IgD-negative memory B cell (primary cell): ENCODE data around the gene FAM163A. TPM values are rescaled to one million over a fixed set of nuclear protein-coding genes. Genes with fewer than 3 reads are reported as not detected.
"Not testable (repeated sequence)": the region's sequence is repeated elsewhere in the genome, so short reads cannot be mapped to it uniquely, and the experiment has no call there.

Experiments
- H3K27ac Mint-ChIP-seq, 3 donors: one replicate each; pipeline ENCODE4 v1.8.0; 2020 to 2022; ENCODE audit warnings: mild to moderate bottlenecking in 3 of 3, mixed read lengths in 3 of 3, moderate library complexity in 1 of 3
- H3K27me3 Mint-ChIP-seq: one replicate; pipeline ENCODE4 v1.8.0; 2021; ENCODE audit warnings: mixed read lengths
- H3K36me3 Mint-ChIP-seq: one replicate; pipeline ENCODE4 v1.8.0; 2020; ENCODE audit warnings: mild to moderate bottlenecking, mixed read lengths
- H3K4me1 Mint-ChIP-seq, 3 donors: one replicate each; pipeline ENCODE4 v1.8.0; 2020 to 2022; ENCODE audit warnings: mixed read lengths in 3 of 3, mild to moderate bottlenecking in 1 of 3
- H3K4me3 Mint-ChIP-seq, 4 donors: one replicate each; pipeline ENCODE4 v1.8.0; 2020 to 2022; ENCODE audit warnings: mild to moderate bottlenecking in 4 of 4, mixed read lengths in 4 of 4, moderate library complexity in 3 of 4
- H3K9me3 Mint-ChIP-seq, 3 donors: one replicate each; pipeline ENCODE4 v1.8.0; 2020 to 2021; ENCODE audit warnings: mixed read lengths in 3 of 3, mild to moderate bottlenecking in 1 of 3
- polyA plus RNA-seq: library from polyadenylated mRNA; unstranded; fragments of 300-500 nt; fragmentation: Illumina TruSeq; gene quantifications from one replicate; pipeline ENCODE4 v1.2.3, GENCODE V29; 2021

The FAM163A gene
- polyA plus RNA-seq: not detected

GRCh38 chr1:179742717-179743678 is at the start of gene FAM163A:
Gene FAM163A (plus strand): TSS chr1:179743291. CDS start chr1:179813098, 69,807 bp downstream.
- Mint-ChIP-seq H3K4me3 (peak within 1 kb of the TSS in 3 of 4 donors; percentile 5 to 81 (median 61)), H3K27ac (no peak within 1 kb of the TSS), H3K4me1 (peaks cover 3 to 8% (median 6%) of the 10 kb centered on the region in 3 donors), H3K9me3 (peaks cover 0 to 14% (median 4%) of the 10 kb centered on the region in 3 donors), H3K27me3 (peaks cover 42% of the 10 kb centered on the region), H3K36me3 (no peaks in the 10 kb centered on the region)

- not testable (repeated sequence) for H3K36me3 Mint-ChIP-seq
- H3K27me3 Mint-ChIP-seq: peaks cover 14% of the 10 kb centered on the region
Observed at GRCh38 chr1:179694530-179694929, 48.6 kb upstream of the FAM163A start.

GRCh38 chr1:179702946-179703539 is 40.0 kb upstream of the FAM163A start:
- Mint-ChIP-seq H3K27me3 (peaks cover 2% of the 10 kb centered on the region), H3K36me3 (no peaks in the 10 kb centered on the region), H3K4me1 (no peaks in the 10 kb centered on the region), H3K27ac (no peak overlapping the region), H3K4me3 (no peak overlapping the region), H3K9me3 (peaks cover 0 to 4% (median 2%) of the 10 kb centered on the region in 3 donors)

More at GRCh38 chr1:179694530-179694929, 48.6 kb upstream of the FAM163A start:
- not testable (repeated sequence) for H3K9me3 Mint-ChIP-seq, H3K27ac Mint-ChIP-seq, H3K4me3 Mint-ChIP-seq, H3K4me1 Mint-ChIP-seq

- peaks cover 0 to 3% (median 0%) of the 10 kb centered on the region in 3 donors for H3K4me1 Mint-ChIP-seq
- H3K36me3 Mint-ChIP-seq: no peaks in the 10 kb centered on the region
- H3K27ac Mint-ChIP-seq: no peak overlapping the region
- H3K9me3 Mint-ChIP-seq: no peaks in the 10 kb centered on the region
- H3K4me3 Mint-ChIP-seq: no peak overlapping the region
- H3K27me3 Mint-ChIP-seq: peaks cover 7% of the 10 kb centered on the region
Observed at GRCh38 chr1:179706339-179706941, 36.7 kb upstream of the FAM163A start.

- Mint-ChIP-seq H3K9me3 (peaks cover 0 to 4% (median 4%) of the 10 kb centered on the region in 3 donors), H3K36me3 (peaks cover 3% of the 10 kb centered on the region), H3K27ac (no peak overlapping the region), H3K4me1 (peaks cover 0 to 3% (median 0%) of the 10 kb centered on the region in 3 donors), H3K4me3 (no peak overlapping the region), H3K27me3 (peaks cover 8% of the 10 kb centered on the region)
Observed at GRCh38 chr1:179707406-179707805, 35.7 kb upstream of the FAM163A start.

- Mint-ChIP-seq H3K27ac (no peak overlapping the region), H3K27me3 (peaks cover 8% of the 10 kb centered on the region), H3K9me3 (peaks cover 2 to 12% (median 8%) of the 10 kb centered on the region in 3 donors), H3K4me3 (no peak overlapping the region), H3K36me3 (peaks cover 3% of the 10 kb centered on the region), H3K4me1 (peaks cover 0 to 3% (median 0%) of the 10 kb centered on the region in 3 donors)
Observed at GRCh38 chr1:179708434-179709195, 34.5 kb upstream of the FAM163A start.

GRCh38 chr1:179709841-179710329 is 33.2 kb upstream of the FAM163A start:
- Mint-ChIP-seq H3K9me3 (peaks cover 5 to 23% (median 15%) of the 10 kb centered on the region in 3 donors), H3K27me3 (peaks cover 8% of the 10 kb centered on the region), H3K36me3 (peaks cover 3% of the 10 kb centered on the region), H3K4me3 (no peak overlapping the region), H3K4me1 (peaks cover 0 to 3% (median 0%) of the 10 kb centered on the region in 3 donors), H3K27ac (no peak overlapping the region)

GRCh38 chr1:179714159-179714558 is 28.9 kb upstream of the FAM163A start:
- peaks cover 0 to 3% (median 0%) of the 10 kb centered on the region in 3 donors for H3K4me1 Mint-ChIP-seq
- peaks cover 5% of the 10 kb centered on the region for H3K36me3 Mint-ChIP-seq
- no peak overlapping the region for H3K4me3 Mint-ChIP-seq
- no peak overlapping the region for H3K27ac Mint-ChIP-seq
- peaks cover 8% of the 10 kb centered on the region for H3K27me3 Mint-ChIP-seq
- peaks cover 15 to 63% (median 36%) of the 10 kb centered on the region in 3 donors for H3K9me3 Mint-ChIP-seq

GRCh38 chr1:179714623-179715022 is 28.5 kb upstream of the FAM163A start:
- Mint-ChIP-seq H3K27me3 (peaks cover 8% of the 10 kb centered on the region), H3K4me3 (no peak overlapping the region), H3K27ac (no peak overlapping the region)

GRCh38 chr1:179719272-179719671 is 23.8 kb upstream of the FAM163A start:
- peaks cover 18 to 59% (median 32%) of the 10 kb centered on the region in 3 donors for H3K9me3 Mint-ChIP-seq
- peaks cover 4% of the 10 kb centered on the region for H3K27me3 Mint-ChIP-seq
- H3K36me3 Mint-ChIP-seq: peaks cover 5% of the 10 kb centered on the region
- H3K4me3 Mint-ChIP-seq: no peak overlapping the region
- no peaks in the 10 kb centered on the region for H3K4me1 Mint-ChIP-seq
- no peak overlapping the region for H3K27ac Mint-ChIP-seq

More at GRCh38 chr1:179714623-179715022, 28.5 kb upstream of the FAM163A start:
- H3K4me1 Mint-ChIP-seq: peaks cover 0 to 3% (median 0%) of the 10 kb centered on the region in 3 donors
- peaks cover 15 to 64% (median 41%) of the 10 kb centered on the region in 3 donors for H3K9me3 Mint-ChIP-seq
- peaks cover 5% of the 10 kb centered on the region for H3K36me3 Mint-ChIP-seq

- Mint-ChIP-seq H3K4me1 (no peaks in the 10 kb centered on the region), H3K36me3 (no peaks in the 10 kb centered on the region), H3K27ac (no peak overlapping the region), H3K9me3 (no peaks in the 10 kb centered on the region), H3K27me3 (peaks cover 8% of the 10 kb centered on the region), H3K4me3 (no peak overlapping the region)
Observed at GRCh38 chr1:179728271-179728670, 14.8 kb upstream of the FAM163A start.

- Mint-ChIP-seq H3K4me1 (no peaks in the 10 kb centered on the region), H3K27me3 (peaks cover 8% of the 10 kb centered on the region), H3K36me3 (peaks cover 4% of the 10 kb centered on the region), H3K27ac (no peak overlapping the region), H3K4me3 (no peak overlapping the region), H3K9me3 (no peaks in the 10 kb centered on the region)
Observed at GRCh38 chr1:179729881-179730280, 13.2 kb upstream of the FAM163A start.

- peaks cover 0 to 3% (median 0%) of the 10 kb centered on the region in 3 donors for H3K9me3 Mint-ChIP-seq
- no peak overlapping the region for H3K4me3 Mint-ChIP-seq
- no peaks in the 10 kb centered on the region for H3K4me1 Mint-ChIP-seq
- peaks cover 12% of the 10 kb centered on the region for H3K27me3 Mint-ChIP-seq
- H3K36me3 Mint-ChIP-seq: peaks cover 5% of the 10 kb centered on the region
- no peak overlapping the region for H3K27ac Mint-ChIP-seq
Observed at GRCh38 chr1:179731643-179732042, 11.4 kb upstream of the FAM163A start.

- H3K36me3 Mint-ChIP-seq: no peaks in the 10 kb centered on the region
- peaks cover 3 to 8% (median 6%) of the 10 kb centered on the region in 3 donors for H3K4me1 Mint-ChIP-seq
- peaks cover 47% of the 10 kb centered on the region for H3K27me3 Mint-ChIP-seq
- H3K4me3 Mint-ChIP-seq: peak overlapping the region in 3 of 4 donors; percentile 5 to 81 (median 61)
- peaks cover 3 to 14% (median 4%) of the 10 kb centered on the region in 3 donors for H3K9me3 Mint-ChIP-seq
- H3K27ac Mint-ChIP-seq: no peak overlapping the region
Observed at GRCh38 chr1:179742291-179742690, 800 bp upstream of the FAM163A start.
